OCI-M2 (cell line): ENCODE data around the gene ELOA.
"Not testable (repeated sequence)": the region's sequence is repeated elsewhere in the genome, so short reads cannot be mapped to it uniquely, and the experiment has no call there.

Experiments
- DNase-seq: peaks from one replicate; lab custom pipeline; 2025; ENCODE audit not compliant: unreplicated experiment; lab: John Stamatoyannopoulos, UW

Gene ELOA

GRCh38 chr1:23799255-23799569 lies 55.9 kb downstream of the ELOA start:
- no peak for DNase-seq

GRCh38 chr1:23799570-23800399 lies 56.5 kb downstream of the ELOA start:
- DNase-seq = no peak

- DNase-seq = no peak
These were observed 57.4 kb downstream of the ELOA start, which contains the start of gene GALE for GRCh38 chr1:23800400-23801337. GALE (minus strand) TSS chr1:23800754; CDS start chr1:23799007, 1,747 bp downstream.

GRCh38 chr1:23801338-23801748 lies 58.1 kb downstream of the ELOA start:
- no peak for DNase-seq

- no peak for DNase-seq
These were observed 58.6 kb downstream of the ELOA start for GRCh38 chr1:23801876-23802275.

GRCh38 chr1:23802809-23803342 lies 59.6 kb downstream of the ELOA start:
- DNase-seq = not testable (repeated sequence)

- DNase-seq = no peak
These were observed 60.4 kb downstream of the ELOA start for GRCh38 chr1:23803674-23804073.

- DNase-seq = no peak
These were observed 61.0 kb downstream of the ELOA start for GRCh38 chr1:23804183-23804835.

- DNase-seq = no peak
These were observed 61.8 kb downstream of the ELOA start for GRCh38 chr1:23805025-23805424.

DNA sequence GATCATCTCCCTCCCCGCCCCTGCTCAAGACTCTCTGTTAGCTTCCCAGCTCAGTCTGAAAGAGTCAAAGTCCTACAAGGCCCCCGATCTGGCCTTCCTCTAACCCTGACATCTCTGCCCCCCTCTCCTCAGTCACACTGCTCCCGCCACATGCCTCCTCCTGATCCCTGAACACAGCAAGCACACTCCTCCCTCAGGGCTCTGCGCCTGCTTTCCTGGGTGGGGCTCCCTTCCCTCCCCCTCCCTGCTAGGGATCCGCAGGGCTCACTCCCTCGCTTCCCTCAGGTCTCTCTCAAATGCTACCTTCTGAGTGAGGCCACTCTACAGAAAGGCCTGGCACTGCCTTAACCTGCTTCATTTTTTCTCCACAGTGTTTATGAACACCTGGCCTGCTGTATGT lies 63.0 kb downstream of the ELOA start:
- DNase-seq = no peak

DNA sequence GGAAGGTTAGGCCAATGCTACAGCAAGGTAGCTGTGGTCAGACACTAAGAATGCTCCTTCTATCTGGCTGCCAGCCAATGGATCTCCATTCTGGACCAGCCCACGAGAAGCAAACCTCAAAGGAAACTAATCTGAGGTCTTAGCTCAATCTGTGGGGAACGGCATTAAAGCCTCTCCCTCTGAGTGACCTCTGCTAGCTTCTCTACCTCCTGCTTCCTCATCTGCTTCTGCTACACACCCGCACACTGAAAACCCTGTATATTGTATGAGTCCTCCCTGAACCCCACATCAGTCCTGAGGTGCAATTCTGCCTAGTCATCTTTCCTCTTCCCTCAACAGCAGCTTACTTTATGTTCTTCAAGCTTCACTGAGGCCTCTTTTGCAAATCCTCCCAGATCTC lies 64.2 kb downstream of the ELOA start:
- no peak for DNase-seq

- peak; percentile 36 for DNase-seq
These were observed 66.5 kb downstream of the ELOA start for GRCh38 chr1:23809751-23810171.

GRCh38 chr1:23810818-23811540 lies 67.7 kb downstream of the ELOA start:
- DNase-seq = no peak
